Gastrocnemius medialis (tissue), 4 donors: Measurements from ENCODE around the gene SPDYA. TPM values are rescaled to one million over a fixed set of nuclear protein-coding genes. Genes with fewer than 3 reads are reported as not detected.
"Not testable (repeated sequence)": the region's sequence is repeated elsewhere in the genome, so short reads cannot be mapped to it uniquely, and the experiment has no call there.

Experiments used
- ATAC-seq, 2 donors: fragments of 150-250 bp; one replicate each; pipeline ENCODE4 v1.9.1; 2016
- DNase-seq, 2 donors: peaks; one replicate each; pipeline ENCODE4 v3.0.0-alpha.2; 2019
- H3K27ac ChIP-seq, 4 donors: fragments of 200-600 bp; sonication (generic); 1 replicate in 1 of 4; 2 replicates in 3 of 4; pipeline ENCODE4 v1.5.1; 2016 to 2018; ENCODE audit warnings: mild to moderate bottlenecking in 2 of 4, moderate library complexity in 1 of 4
- H3K27me3 ChIP-seq, 3 donors: fragments of 200-600 bp; sonication (generic) in 2 of 3; 1 replicate in 1 of 3; 2 replicates in 2 of 3; pipeline versions ENCODE4 v1.5.1 to v1.6.0; 2016 to 2019; ENCODE audit warnings: mild to moderate bottlenecking in 1 of 3, moderate library complexity in 1 of 3
- H3K36me3 ChIP-seq, 2 donors: fragments of 200-600 bp; sonication (generic) in 1 of 2; one replicate each; pipeline ENCODE4 v1.5.1; 2017 to 2018
- H3K4me1 ChIP-seq, 2 donors: fragments of 200-600 bp; sonication (generic) in 1 of 2; one replicate each; pipeline ENCODE4 v1.5.1; 2016 to 2017; ENCODE audit warnings: mild to moderate bottlenecking in 2 of 2
- H3K4me3 ChIP-seq, 4 donors: fragments of 200-600 bp; sonication (generic) in 3 of 4; 1 replicate in 1 of 4; 2 replicates in 3 of 4; pipeline ENCODE4 v1.5.1; 2016 to 2019; ENCODE audit warnings: mild to moderate bottlenecking in 2 of 4
- H3K9me3 ChIP-seq, 3 donors: fragments of 200-600 bp; sonication (generic) in 2 of 3; 1 replicate in 1 of 3; 2 replicates in 2 of 3; pipeline ENCODE4 v1.5.1; 2016 to 2019
- POLR2A ChIP-seq, 2 donors: fragments of 450-650 bp; IDR thresholded peaks; one replicate each; pipeline ENCODE4 v1.6.1; 2017; ENCODE audit warnings: antibody characterized with exemption in 2 of 2, mild to moderate bottlenecking in 2 of 2, moderate library complexity in 2 of 2
- in situ Hi-C, 4 donors: fragments of 200-750 bp; cut with MboI; loops; one replicate each; pipeline versions ENCODE4 v1.15.0 to v1.8.0; 2017; ENCODE audit warnings: low sequenced_read_pairs in 4 of 4
- intact Hi-C: fragments of 100-400 bp; cut with DNase I; formaldehyde crosslinking; loops from one replicate; pipeline ENCODE4 v1.15.1; 2023; ENCODE audit warnings: low total_unique reads
- total RNA-seq, 4 donors: library from RNA; depleted of rRNA; stranded (reverse); fragments of >200 nt; gene quantifications; one replicate each; pipeline versions ENCODE4 v1.1.0 to v1.2.3, GENCODE V29; 2016
- TF ChIP-seq, protein P1 (sequence below), 5 experiments: fragments of 450-650 bp in 3 of 5; fragments of 200-600 bp in 2 of 5; sonication (generic) in 2 of 5; IDR thresholded peaks in 4 of 5; conservative IDR thresholded peaks in 1 of 5; 1 replicate in 4 of 5; 2 replicates in 1 of 5; pipeline ENCODE4 v1.5.1; 2016 to 2019; ENCODE audit warnings: antibody characterized with exemption in 5 of 5, mild to moderate bottlenecking in 3 of 5, moderate library complexity in 3 of 5

The SPDYA gene
- total RNA-seq, 4 donors from 2014 or later, result 0.31 TPM; not detected in 3

GRCh38 chr2:28778392-28778791 is 32.2 kb upstream of the SPDYA start:
- intact Hi-C loops, result loop anchor here (1.0 to 2.0 kb wide), 2 partner anchors 27 to 62 kb away; partner anchors contain the start of gene PPP1CB
- Histone ChIP-seq H3K9me3 (no peaks in the 10 kb centered on the region), H3K27me3 (no peaks in the 10 kb centered on the region), H3K36me3 (peaks cover 0 to 47% of the 10 kb centered on the region in 2 donors), H3K27ac (peak overlapping the region; percentile 75 to 87 (median 82)), H3K4me3 (no peak overlapping the region), H3K4me1 (peaks cover 51 to 66% of the 10 kb centered on the region in 2 donors)
- TF ChIP-seq, protein P1, sequence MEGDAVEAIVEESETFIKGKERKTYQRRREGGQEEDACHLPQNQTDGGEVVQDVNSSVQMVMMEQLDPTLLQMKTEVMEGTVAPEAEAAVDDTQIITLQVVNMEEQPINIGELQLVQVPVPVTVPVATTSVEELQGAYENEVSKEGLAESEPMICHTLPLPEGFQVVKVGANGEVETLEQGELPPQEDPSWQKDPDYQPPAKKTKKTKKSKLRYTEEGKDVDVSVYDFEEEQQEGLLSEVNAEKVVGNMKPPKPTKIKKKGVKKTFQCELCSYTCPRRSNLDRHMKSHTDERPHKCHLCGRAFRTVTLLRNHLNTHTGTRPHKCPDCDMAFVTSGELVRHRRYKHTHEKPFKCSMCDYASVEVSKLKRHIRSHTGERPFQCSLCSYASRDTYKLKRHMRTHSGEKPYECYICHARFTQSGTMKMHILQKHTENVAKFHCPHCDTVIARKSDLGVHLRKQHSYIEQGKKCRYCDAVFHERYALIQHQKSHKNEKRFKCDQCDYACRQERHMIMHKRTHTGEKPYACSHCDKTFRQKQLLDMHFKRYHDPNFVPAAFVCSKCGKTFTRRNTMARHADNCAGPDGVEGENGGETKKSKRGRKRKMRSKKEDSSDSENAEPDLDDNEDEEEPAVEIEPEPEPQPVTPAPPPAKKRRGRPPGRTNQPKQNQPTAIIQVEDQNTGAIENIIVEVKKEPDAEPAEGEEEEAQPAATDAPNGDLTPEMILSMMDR (IDR thresholded peaks at IDR 0.05 in 4 of 5, conservative IDR thresholded peaks at IDR 0.05 in 1 of 5), result no peak
- TF ChIP-seq POLR2A (IDR thresholded peaks at IDR 0.05), result peak in 1 of 2 donors; percentile 41
- ATAC-seq, result peak; percentile 94 to 97
- in situ Hi-C loops, result no loop called here
- DNase-seq, result peak; percentile 23 to 51

GRCh38 chr2:28779001-28779400 is 31.6 kb upstream of the SPDYA start:
- ATAC-seq (no peak), DNase-seq (no peak)
- Histone ChIP-seq H3K4me3 (no peak overlapping the region), H3K4me1 (peaks cover 47 to 60% of the 10 kb centered on the region in 2 donors), H3K36me3 (peaks cover 0 to 53% of the 10 kb centered on the region in 2 donors), H3K27ac (peak overlapping the region; percentile 75 to 87 (median 82)), H3K9me3 (no peaks in the 10 kb centered on the region), H3K27me3 (no peaks in the 10 kb centered on the region)
- TF ChIP-seq, protein P1 (IDR thresholded peaks at IDR 0.05 in 4 of 5, conservative IDR thresholded peaks at IDR 0.05 in 1 of 5), result no peak
- no peak for TF ChIP-seq POLR2A (IDR thresholded peaks at IDR 0.05)
- intact Hi-C loops (loop anchor here (2.0 kb wide), 1 partner anchor 62 kb away; no protein-coding TSS in a partner anchor), in situ Hi-C loops (no loop called here)

DNA sequence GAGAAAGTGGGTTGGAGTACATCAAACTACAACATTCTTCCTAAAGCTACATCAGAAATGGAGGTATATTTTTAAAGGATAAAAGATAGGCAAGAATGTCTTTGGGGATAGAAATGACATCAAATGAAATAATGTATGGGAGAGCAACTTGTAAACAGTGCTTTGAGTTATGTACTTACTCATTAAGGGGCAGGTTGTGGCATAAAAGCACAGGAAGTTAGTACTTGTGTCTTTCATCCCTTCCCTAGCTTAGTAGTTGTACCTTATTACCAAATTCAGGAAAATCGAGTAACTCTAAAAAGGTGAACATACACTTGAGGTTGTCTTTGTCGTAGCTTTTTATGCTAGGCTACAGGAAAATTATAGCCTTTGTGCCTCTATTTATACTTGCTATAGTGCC is 30.1 kb upstream of the SPDYA start:
- Histone ChIP-seq H3K9me3 (no peaks in the 10 kb centered on the region), H3K36me3 (peaks cover 0 to 64% of the 10 kb centered on the region in 2 donors), H3K4me1 (peaks cover 47 to 49% of the 10 kb centered on the region in 2 donors), H3K27me3 (no peaks in the 10 kb centered on the region), H3K27ac (peak overlapping the region; percentile 75 to 87 (median 82)), H3K4me3 (no peak overlapping the region)
- ATAC-seq, result no peak
- intact Hi-C loops, result no loop called here
- in situ Hi-C loops, result no loop called here
- TF ChIP-seq, protein P1 (IDR thresholded peaks at IDR 0.05 in 4 of 5, conservative IDR thresholded peaks at IDR 0.05 in 1 of 5), result no peak
- TF ChIP-seq POLR2A (IDR thresholded peaks at IDR 0.05), result no peak
- no peak for DNase-seq

GRCh38 chr2:28782423-28782822 is 28.2 kb upstream of the SPDYA start:
- Histone ChIP-seq H3K27me3 (no peaks in the 10 kb centered on the region), H3K9me3 (no peaks in the 10 kb centered on the region), H3K4me3 (no peak overlapping the region), H3K27ac (peak overlapping the region in 3 of 4 donors; percentile 32 to 79 (median 36)), H3K36me3 (peaks cover 2 to 82% of the 10 kb centered on the region in 2 donors), H3K4me1 (peaks cover 30% of the 10 kb centered on the region in 2 donors)
- TF ChIP-seq, protein P1 (IDR thresholded peaks at IDR 0.05 in 4 of 5, conservative IDR thresholded peaks at IDR 0.05 in 1 of 5), result no peak
- TF ChIP-seq POLR2A (IDR thresholded peaks at IDR 0.05), result no peak
- no peak for ATAC-seq
- in situ Hi-C loops, result no loop called here
- no peak for DNase-seq
- intact Hi-C loops, result no loop called here

DNA sequence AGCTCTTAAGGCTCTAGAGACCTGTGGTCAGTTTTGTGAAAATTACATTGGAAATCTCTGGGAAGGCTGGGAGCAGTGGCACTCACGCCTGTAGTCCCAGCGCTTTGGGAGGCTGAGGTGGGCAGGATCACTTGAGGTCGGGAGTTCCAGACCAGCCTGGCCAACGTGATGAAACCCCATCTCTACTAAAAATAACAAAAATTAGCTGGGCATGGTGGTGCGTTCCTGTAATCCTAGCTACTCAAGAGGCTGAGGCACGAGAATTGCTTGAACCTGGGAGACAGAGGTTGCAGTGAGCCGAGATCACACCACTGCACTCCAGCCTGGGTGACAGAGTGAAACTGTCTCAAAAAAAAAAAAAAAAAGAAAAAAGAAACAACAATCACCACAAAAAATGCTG is 26.1 kb upstream of the SPDYA start:
- TF ChIP-seq POLR2A (IDR thresholded peaks at IDR 0.05), result peak in 1 of 2 donors; percentile 30
- H3K27me3 ChIP-seq, in situ Hi-C loops, H3K9me3 ChIP-seq, intact Hi-C loops, H3K4me3 ChIP-seq: not testable (repeated sequence)
- H3K27ac ChIP-seq, result peak overlapping the region; percentile 79 to 82 (median 80)
- H3K36me3 ChIP-seq, result peaks cover 3 to 93% of the 10 kb centered on the region in 2 donors
- peak; percentile 32 to 66 for ATAC-seq
- DNase-seq, result peak in 1 of 2 donors; percentile 78
- H3K4me1 ChIP-seq, result peaks cover 10 to 11% of the 10 kb centered on the region in 2 donors
